Ovary (tissue), 9 donors: Measurements from ENCODE around the gene CLIP2. TPM values are rescaled to one million over a fixed set of nuclear protein-coding genes. Genes with fewer than 3 reads are reported as not detected.

Experiments
- DNase-seq, 5 donors: peaks; one replicate each; pipeline ENCODE4 v3.0.0-alpha.2; 2019 to 2020
- H3K27ac ChIP-seq, 2 donors: fragments of 200-600 bp; one replicate each; pipeline versions ENCODE4 v1.5.1 to v1.8.0; 2019 to 2022
- H3K27me3 ChIP-seq: fragments of 200-600 bp; one replicate; pipeline ENCODE4 v1.8.0; 2022
- H3K36me3 ChIP-seq: fragments of 200-600 bp; sonication (generic); one replicate; pipeline ENCODE4 v1.5.1; 2019
- H3K4me1 ChIP-seq: one replicate; pipeline ENCODE4 v1.8.1; 2013; ENCODE audit warnings: mild to moderate bottlenecking, moderate library complexity; ENCODE audit not compliant: insufficient read depth
- H3K4me3 ChIP-seq: fragments of 200-600 bp; sonication (generic); one replicate; pipeline ENCODE4 v1.5.1; 2017
- H3K9me3 ChIP-seq, 2 donors: fragments of 200-600 bp in 1 of 2; sonication (generic) in 1 of 2; one replicate each; pipeline versions ENCODE4 v1.5.1 to v1.8.1; 2013 to 2019; ENCODE audit warnings: mild to moderate bottlenecking in 1 of 2, moderate library complexity in 1 of 2
- EP300 ChIP-seq: sonication (generic); formaldehyde crosslinking; IDR thresholded peaks from one replicate; pipeline ENCODE4 v1.6.1; 2017; ENCODE audit warnings: antibody characterized with exemption
- POLR2A ChIP-seq: fragments of 450-650 bp; IDR thresholded peaks from one replicate; pipeline ENCODE4 v1.6.1; 2017; ENCODE audit warnings: antibody characterized with exemption, mild to moderate bottlenecking, moderate library complexity
- WGBS, 3 donors: extraction: QIAGEN DNeasy Blood & Tissue Kit in 1 of 3; methylation state at CpG; one replicate each; pipeline versions ENCODE4 v1.1.5 to v1.1.7; 2013 to 2017; 5-methylcytosine and 5-hydroxymethylcytosine counted together
- intact Hi-C, 4 donors: fragments of 100-400 bp; cut with DNase I; formaldehyde crosslinking; loops; one replicate each; pipeline versions ENCODE4 v1.11.0 to v1.15.1; 2022 to 2023
- polyA plus RNA-seq, 2 donors: library from polyadenylated mRNA; stranded (reverse); fragments of 200-250 nt in 1 of 2; fragments of 350-450 nt in 1 of 2; fragmentation: Illumina TruSeq in 1 of 2; extraction: RNeasy Lipid Tissue Mini Kit (QIAGEN cat#74804) in 1 of 2; gene quantifications; one replicate each; pipeline ENCODE4 v1.2.3, GENCODE V29; 2013 to 2014
- total RNA-seq, 7 donors: library from RNA; depleted of rRNA in 2 of 7; stranded (reverse); fragments of >200 nt in 2 of 7; fragmentation: NEBNext Ultra II Directional in 3 of 7; extraction: Animal tissue kit (Norgen Biotek cat#: 25700) in 3 of 7; gene quantifications; one replicate each; pipeline versions ENCODE4 v1.1.0 to v1.2.4, GENCODE V29; 2016 to 2023
- TF ChIP-seq, protein P1 (sequence below), 3 donors: fragments of 450-650 bp in 2 of 3; fragments of 200-600 bp in 1 of 3; IDR thresholded peaks; one replicate each; pipeline versions ENCODE4 v1.5.1 to v1.8.0; 2016 to 2022; ENCODE audit warnings: antibody characterized with exemption in 3 of 3, mild to moderate bottlenecking in 1 of 3
- donor health status: DM: no; HTN: no; CAD: no; lungs with moderate emphysema.
- donor health status: DM: no; HTN: no; CAD: no.
- donor health status: Bipolar disorder and iron deficiency.
- donor health status: DM: yes; HTN: yes; CAD: no.
- donor health status: DM: no; HTN: no; CAD: no.
- donor health status: DM: yes; HTN: yes; CAD: no.

Gene CLIP2
- total and polyA plus RNA-seq, 9 donors = 5.1 to 51.5 (median 28.9) TPM

- Histone ChIP-seq H3K4me1 (peaks cover 4% of the 10 kb centered on the region), H3K27ac (no peak overlapping the region), H3K27me3 (no peaks in the 10 kb centered on the region), H3K9me3 (no peaks in the 10 kb centered on the region), H3K36me3 (no peaks in the 10 kb centered on the region), H3K4me3 (no peak overlapping the region)
- TF ChIP-seq, protein P1, sequence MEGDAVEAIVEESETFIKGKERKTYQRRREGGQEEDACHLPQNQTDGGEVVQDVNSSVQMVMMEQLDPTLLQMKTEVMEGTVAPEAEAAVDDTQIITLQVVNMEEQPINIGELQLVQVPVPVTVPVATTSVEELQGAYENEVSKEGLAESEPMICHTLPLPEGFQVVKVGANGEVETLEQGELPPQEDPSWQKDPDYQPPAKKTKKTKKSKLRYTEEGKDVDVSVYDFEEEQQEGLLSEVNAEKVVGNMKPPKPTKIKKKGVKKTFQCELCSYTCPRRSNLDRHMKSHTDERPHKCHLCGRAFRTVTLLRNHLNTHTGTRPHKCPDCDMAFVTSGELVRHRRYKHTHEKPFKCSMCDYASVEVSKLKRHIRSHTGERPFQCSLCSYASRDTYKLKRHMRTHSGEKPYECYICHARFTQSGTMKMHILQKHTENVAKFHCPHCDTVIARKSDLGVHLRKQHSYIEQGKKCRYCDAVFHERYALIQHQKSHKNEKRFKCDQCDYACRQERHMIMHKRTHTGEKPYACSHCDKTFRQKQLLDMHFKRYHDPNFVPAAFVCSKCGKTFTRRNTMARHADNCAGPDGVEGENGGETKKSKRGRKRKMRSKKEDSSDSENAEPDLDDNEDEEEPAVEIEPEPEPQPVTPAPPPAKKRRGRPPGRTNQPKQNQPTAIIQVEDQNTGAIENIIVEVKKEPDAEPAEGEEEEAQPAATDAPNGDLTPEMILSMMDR (IDR thresholded peaks at IDR 0.05) = no peak
- no peak for TF ChIP-seq POLR2A
- no peak for TF ChIP-seq EP300
- WGBS, 3 donors = 85 to 90% (median 87%) methylated on average over 15 of the region's 15 CpGs
- no peak for DNase-seq
- intact Hi-C loops = loop anchor here in 2 of 4 donors (10.0 kb wide), 1 partner anchor 67 kb away; no protein-coding TSS in a partner anchor
Measured at GRCh38 chr7:74297516-74298233, 8.5 kb downstream of the CLIP2 start.

- intact Hi-C loops = loop anchor here in 2 of 4 donors (10.0 kb wide), 1 partner anchor 65 kb away; no protein-coding TSS in a partner anchor
- WGBS, 3 donors = 90 to 97% (median 96%) methylated on average over 8 of the region's 8 CpGs
- Histone ChIP-seq H3K36me3 (no peaks in the 10 kb centered on the region), H3K4me1 (peaks cover 9% of the 10 kb centered on the region), H3K27ac (no peak overlapping the region), H3K27me3 (no peaks in the 10 kb centered on the region), H3K4me3 (no peak overlapping the region), H3K9me3 (no peaks in the 10 kb centered on the region)
- no peak for TF ChIP-seq POLR2A
- TF ChIP-seq, protein P1 (IDR thresholded peaks at IDR 0.05) = no peak
- no peak for TF ChIP-seq EP300
- DNase-seq = no peak
Measured at GRCh38 chr7:74299401-74299800, 10.2 kb downstream of the CLIP2 start.

GRCh38 chr7:74300926-74301325, 11.7 kb downstream of the CLIP2 start:
- Histone ChIP-seq H3K4me3 (no peak overlapping the region), H3K27me3 (no peaks in the 10 kb centered on the region), H3K36me3 (no peaks in the 10 kb centered on the region), H3K27ac (no peak overlapping the region), H3K9me3 (no peaks in the 10 kb centered on the region), H3K4me1 (peaks cover 7% of the 10 kb centered on the region)
- 83 to 87% (median 86%) methylated on average over 4 of the region's 4 CpGs for WGBS, 3 donors
- TF ChIP-seq POLR2A (no peak), EP300 (no peak)
- TF ChIP-seq, protein P1 (IDR thresholded peaks at IDR 0.05) = no peak
- DNase-seq = no peak
- intact Hi-C loops = loop anchor here in 1 of 4 donors (2.0 kb wide), 1 partner anchor 76 kb away; no protein-coding TSS in a partner anchor

DNA sequence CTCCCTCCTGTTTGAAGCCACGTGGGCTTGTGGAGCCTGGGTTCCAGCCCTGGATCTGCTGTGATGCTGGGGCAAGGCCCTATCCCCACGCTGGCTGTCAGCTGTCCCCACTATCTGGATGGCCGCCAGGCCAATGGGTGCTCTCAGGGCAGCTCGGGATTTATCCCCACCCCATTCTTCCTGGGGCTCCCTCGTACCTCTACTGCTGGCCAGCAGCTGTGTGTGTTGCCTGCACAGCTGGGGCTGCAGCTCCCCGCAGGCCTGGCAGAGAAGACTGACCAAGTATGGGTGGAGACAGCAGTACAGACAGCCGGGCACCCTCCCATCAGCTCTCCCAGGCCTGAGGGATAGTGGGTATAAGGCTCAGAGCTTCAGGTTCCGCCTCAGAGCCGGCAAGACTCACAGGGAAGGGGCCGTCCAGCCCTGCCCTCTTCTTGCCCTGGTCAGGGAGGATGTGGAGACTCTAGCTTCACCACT, 13.6 kb downstream of the CLIP2 start:
- TF ChIP-seq, protein P1 (IDR thresholded peaks at IDR 0.05) = no peak
- TF ChIP-seq EP300 (no peak), POLR2A (no peak)
- Histone ChIP-seq H3K9me3 (no peaks in the 10 kb centered on the region), H3K27me3 (no peaks in the 10 kb centered on the region), H3K36me3 (no peaks in the 10 kb centered on the region), H3K4me1 (peaks cover 16% of the 10 kb centered on the region), H3K27ac (no peak overlapping the region), H3K4me3 (no peak overlapping the region)
- WGBS, 3 donors = 49 to 62% (median 58%) methylated on average over 9 to 10 of the region's 10 CpGs
- no peak for DNase-seq
- intact Hi-C loops = no loop called here
